Measurements from ENCODE around the gene MTAP.

MTAP gene

GRCh38 chr9:21788752-21789151 is 13.7 kb upstream of the MTAP start:
- H3K36me3 ChIP-seq (ENCODE audit: insufficient read depth, insufficient read length, low read length), result no peaks in the 10 kb centered on the region
- DNase-seq (ENCODE audit: low read depth, low spot score), result no peak
- H3K27me3 ChIP-seq (ENCODE audit: insufficient read depth, insufficient read length), result peaks cover 23% of the 10 kb centered on the region
- H3K9me3 ChIP-seq (ENCODE audit: insufficient read depth, low read length), result no peaks in the 10 kb centered on the region
- TF ChIP-seq SUZ12 (IDR thresholded peaks at IDR 0.05; ENCODE audit: extremely low read depth, insufficient read depth, insufficient read length), result no peak
- TF ChIP-seq ZNF274 (IDR thresholded peaks at IDR 0.05; ENCODE audit: low read depth, low read length), result no peak
- no peak for TF ChIP-seq YY1 (IDR thresholded peaks at IDR 0.05; ENCODE audit: insufficient read depth, insufficient read length)
- H3K9ac ChIP-seq (ENCODE audit: insufficient read length, low read depth), result no peak overlapping the region
- no peaks in the 10 kb centered on the region for H3K4me1 ChIP-seq (ENCODE audit: insufficient read depth, insufficient read length)
- H3K4me3 ChIP-seq (ENCODE audit: insufficient read length, low read depth), result no peak overlapping the region

- Histone ChIP-seq H3K36me3 (ENCODE audit: insufficient read depth, insufficient read length, low read length) (no peaks in the 10 kb centered on the region), H3K9me3 (ENCODE audit: insufficient read depth, low read length) (no peaks in the 10 kb centered on the region), H3K9ac (ENCODE audit: insufficient read length, low read depth) (no peak overlapping the region), H3K4me1 (ENCODE audit: insufficient read depth, insufficient read length) (no peaks in the 10 kb centered on the region), H3K27me3 (ENCODE audit: insufficient read depth, insufficient read length) (peaks cover 25% of the 10 kb centered on the region), H3K4me3 (ENCODE audit: insufficient read length, low read depth) (no peak overlapping the region)
- DNase-seq (ENCODE audit: low read depth, low spot score), result peak; percentile 73
- TF ChIP-seq ZNF274 (IDR thresholded peaks at IDR 0.05; ENCODE audit: low read depth, low read length) (no peak), YY1 (IDR thresholded peaks at IDR 0.05; ENCODE audit: insufficient read depth, insufficient read length) (no peak), SUZ12 (IDR thresholded peaks at IDR 0.05; ENCODE audit: extremely low read depth, insufficient read depth, insufficient read length) (no peak)
These were observed 12.8 kb upstream of the MTAP start for GRCh38 chr9:21789541-21790037.

GRCh38 chr9:21795483-21795882 is 7.0 kb upstream of the MTAP start:
- TF ChIP-seq SUZ12 (IDR thresholded peaks at IDR 0.05; ENCODE audit: extremely low read depth, insufficient read depth, insufficient read length), result no peak
- TF ChIP-seq ZNF274 (IDR thresholded peaks at IDR 0.05; ENCODE audit: low read depth, low read length), result no peak
- TF ChIP-seq YY1 (IDR thresholded peaks at IDR 0.05; ENCODE audit: insufficient read depth, insufficient read length), result no peak
- no peaks in the 10 kb centered on the region for H3K36me3 ChIP-seq (ENCODE audit: insufficient read depth, insufficient read length, low read length)
- H3K9ac ChIP-seq (ENCODE audit: insufficient read length, low read depth), result no peak overlapping the region
- H3K9me3 ChIP-seq (ENCODE audit: insufficient read depth, low read length), result no peaks in the 10 kb centered on the region
- H3K4me3 ChIP-seq (ENCODE audit: insufficient read length, low read depth), result no peak overlapping the region
- DNase-seq (ENCODE audit: low read depth, low spot score), result no peak
- H3K4me1 ChIP-seq (ENCODE audit: insufficient read depth, insufficient read length), result no peaks in the 10 kb centered on the region
- peaks cover 10% of the 10 kb centered on the region for H3K27me3 ChIP-seq (ENCODE audit: insufficient read depth, insufficient read length)

GRCh38 chr9:21796768-21797167 is 5.7 kb upstream of the MTAP start:
- Histone ChIP-seq H3K4me1 (ENCODE audit: insufficient read depth, insufficient read length) (no peaks in the 10 kb centered on the region), H3K27me3 (ENCODE audit: insufficient read depth, insufficient read length) (peaks cover 17% of the 10 kb centered on the region), H3K4me3 (ENCODE audit: insufficient read length, low read depth) (no peak overlapping the region), H3K36me3 (ENCODE audit: insufficient read depth, insufficient read length, low read length) (no peaks in the 10 kb centered on the region), H3K9ac (ENCODE audit: insufficient read length, low read depth) (no peak overlapping the region), H3K9me3 (ENCODE audit: insufficient read depth, low read length) (no peaks in the 10 kb centered on the region)
- no peak for DNase-seq (ENCODE audit: low read depth, low spot score)
- TF ChIP-seq ZNF274 (IDR thresholded peaks at IDR 0.05; ENCODE audit: low read depth, low read length), result no peak
- TF ChIP-seq YY1 (IDR thresholded peaks at IDR 0.05; ENCODE audit: insufficient read depth, insufficient read length), result no peak
- TF ChIP-seq SUZ12 (IDR thresholded peaks at IDR 0.05; ENCODE audit: extremely low read depth, insufficient read depth, insufficient read length), result no peak

GRCh38 chr9:21800931-21801682 is 1.3 kb upstream of the MTAP start:
- TF ChIP-seq ZNF274 (IDR thresholded peaks at IDR 0.05; ENCODE audit: low read depth, low read length) (no peak), SUZ12 (IDR thresholded peaks at IDR 0.05; ENCODE audit: extremely low read depth, insufficient read depth, insufficient read length) (no peak), YY1 (IDR thresholded peaks at IDR 0.05; ENCODE audit: insufficient read depth, insufficient read length) (no peak)
- no peaks in the 10 kb centered on the region for H3K9me3 ChIP-seq (ENCODE audit: insufficient read depth, low read length)
- peak overlapping the region; percentile 86 for H3K9ac ChIP-seq (ENCODE audit: insufficient read length, low read depth)
- H3K27me3 ChIP-seq (ENCODE audit: insufficient read depth, insufficient read length), result peaks cover 7% of the 10 kb centered on the region
- H3K36me3 ChIP-seq (ENCODE audit: insufficient read depth, insufficient read length, low read length), result peaks cover 31% of the 10 kb centered on the region
- peaks cover 3% of the 10 kb centered on the region for H3K4me1 ChIP-seq (ENCODE audit: insufficient read depth, insufficient read length)
- DNase-seq (ENCODE audit: low read depth, low spot score), result no peak
- H3K4me3 ChIP-seq (ENCODE audit: insufficient read length, low read depth), result peak overlapping the region; percentile 86

- Histone ChIP-seq H3K27me3 (ENCODE audit: insufficient read depth, insufficient read length) (peaks cover 7% of the 10 kb centered on the region), H3K9me3 (ENCODE audit: insufficient read depth, low read length) (no peaks in the 10 kb centered on the region), H3K9ac (ENCODE audit: insufficient read length, low read depth) (peak overlapping the region; percentile 86), H3K36me3 (ENCODE audit: insufficient read depth, insufficient read length, low read length) (peaks cover 39% of the 10 kb centered on the region), H3K4me3 (ENCODE audit: insufficient read length, low read depth) (peak overlapping the region; percentile 86), H3K4me1 (ENCODE audit: insufficient read depth, insufficient read length) (peaks cover 3% of the 10 kb centered on the region)
- DNase-seq (ENCODE audit: low read depth, low spot score), result peak; percentile 47
- TF ChIP-seq SUZ12 (IDR thresholded peaks at IDR 0.05; ENCODE audit: extremely low read depth, insufficient read depth, insufficient read length) (no peak), YY1 (IDR thresholded peaks at IDR 0.05; ENCODE audit: insufficient read depth, insufficient read length) (no peak), ZNF274 (IDR thresholded peaks at IDR 0.05; ENCODE audit: low read depth, low read length) (no peak)
These were observed 586 bp upstream of the MTAP start for GRCh38 chr9:21801683-21802417.

GRCh38 chr9:21803649-21804048 is 1.2 kb downstream of the MTAP start:
- H3K36me3 ChIP-seq (ENCODE audit: insufficient read depth, insufficient read length, low read length), result peaks cover 56% of the 10 kb centered on the region
- DNase-seq (ENCODE audit: low read depth, low spot score), result no peak
- H3K27me3 ChIP-seq (ENCODE audit: insufficient read depth, insufficient read length), result peaks cover 7% of the 10 kb centered on the region
- H3K9ac ChIP-seq (ENCODE audit: insufficient read length, low read depth), result peak overlapping the region; percentile 86
- TF ChIP-seq YY1 (IDR thresholded peaks at IDR 0.05; ENCODE audit: insufficient read depth, insufficient read length), result no peak
- no peak for TF ChIP-seq ZNF274 (IDR thresholded peaks at IDR 0.05; ENCODE audit: low read depth, low read length)
- peaks cover 3% of the 10 kb centered on the region for H3K4me1 ChIP-seq (ENCODE audit: insufficient read depth, insufficient read length)
- H3K4me3 ChIP-seq (ENCODE audit: insufficient read length, low read depth), result peak overlapping the region; percentile 86
- no peaks in the 10 kb centered on the region for H3K9me3 ChIP-seq (ENCODE audit: insufficient read depth, low read length)
